Activated CD8-positive, alpha-beta T cell treated with anti-CD3 and anti-CD28 coated beads, Interleukin-2, amount 10 ng/mL, durations not matched to agents 7 days and 5 days (primary cell): ENCODE results near the gene FEN1. TPM values are rescaled to one million over a fixed set of nuclear protein-coding genes. Genes with fewer than 3 reads are reported as not detected.
A peak's percentile ranks its signal among the peaks of the same experiment; 100 is the strongest.

Experiments used
- ATAC-seq: fragments of 150-1000 bp; cut with Tn5 transposase; one replicate; pipeline ENCODE4 v1.10.0; 2021; ENCODE audit warnings: moderate library complexity
- CTCF ChIA-PET: fragments of 350-600 bp; sonication (Branson Sonifier 250); formaldehyde crosslinking; loops from one replicate; lab custom pipeline; 2021; ENCODE audit warnings: antibody characterized with exemption; lab: Charles Lee
- POLR2A ChIA-PET: fragments of 350-600 bp; sonication (Branson Sonifier 250); formaldehyde crosslinking; loops from one replicate; lab custom pipeline; 2021; ENCODE audit warnings: antibody characterized with exemption; lab: Charles Lee
- DNase-seq: peaks from one replicate; pipeline ENCODE4 v3.0.0-alpha.2; 2020
- H3K27ac Mint-ChIP-seq: one replicate; pipeline ENCODE4 v1.8.0; 2021; ENCODE audit warnings: mild to moderate bottlenecking, mixed read lengths
- H3K27me3 Mint-ChIP-seq: one replicate; pipeline ENCODE4 v1.8.0; 2021; ENCODE audit warnings: low read depth, mixed read lengths
- H3K36me3 Mint-ChIP-seq: one replicate; pipeline ENCODE4 v1.8.0; 2021; ENCODE audit warnings: low read depth, mixed read lengths
- H3K4me1 Mint-ChIP-seq: one replicate; pipeline ENCODE4 v1.8.0; 2021; ENCODE audit warnings: low read depth, mixed read lengths
- H3K4me3 Mint-ChIP-seq: one replicate; pipeline ENCODE4 v1.8.0; 2021; ENCODE audit warnings: mild to moderate bottlenecking, mixed read lengths
- H3K9me3 Mint-ChIP-seq: one replicate; pipeline ENCODE4 v1.8.0; 2022; ENCODE audit warnings: mixed read lengths; ENCODE audit not compliant: insufficient read depth
- total RNA-seq, 2 experiments: library from RNA; stranded (reverse); gene quantifications; one replicate each; pipeline ENCODE4 v1.2.3, GENCODE V29; 2021

The FEN1 gene
- total RNA-seq, 2 experiments from 2014 or later, result 146 TPM

- H3K27ac Mint-ChIP-seq, result peak overlapping the region; percentile 18
- H3K36me3 Mint-ChIP-seq, result no peaks in the 10 kb centered on the region
- POLR2A ChIA-PET, result no interaction called here
Observed at GRCh38 chr11:61771195-61771894, 21.4 kb upstream of the FEN1 start.

GRCh38 chr11:61771985-61772455, 20.7 kb upstream of the FEN1 start:
- POLR2A ChIA-PET, result interaction anchor here (1.0 to 1.2 kb wide), 2 partner anchors 20 to 42 kb away, joined by 3 to 5 read pairs; no protein-coding TSS in a partner anchor
- H3K36me3 Mint-ChIP-seq, result no peaks in the 10 kb centered on the region
- no peaks in the 10 kb centered on the region for H3K9me3 Mint-ChIP-seq
- no peak overlapping the region for H3K27ac Mint-ChIP-seq
- no peak overlapping the region for H3K4me3 Mint-ChIP-seq
- peaks cover 23% of the 10 kb centered on the region for H3K4me1 Mint-ChIP-seq
- CTCF ChIA-PET, result interaction anchor here (1.0 kb wide), 2 partner anchors 20 to 25 kb away, joined by 3 to 5 read pairs; partner anchors contain the start of gene TMEM258
- DNase-seq (no peak), ATAC-seq (no peak)
- H3K27me3 Mint-ChIP-seq, result peaks cover 3% of the 10 kb centered on the region

More at GRCh38 chr11:61771195-61771894, 21.4 kb upstream of the FEN1 start:
- Mint-ChIP-seq H3K27me3 (peaks cover 3% of the 10 kb centered on the region), H3K4me1 (peaks cover 17% of the 10 kb centered on the region), H3K4me3 (no peak overlapping the region), H3K9me3 (no peaks in the 10 kb centered on the region)
- CTCF ChIA-PET, result no interaction called here
- no peak for DNase-seq
- no peak for ATAC-seq

GRCh38 chr11:61773356-61773755, 19.4 kb upstream of the FEN1 start:
- no peaks in the 10 kb centered on the region for H3K36me3 Mint-ChIP-seq
- ChIA-PET POLR2A (interaction anchor here (1.0 kb wide), 1 partner anchor 18 kb away, joined by 3 read pairs; no protein-coding TSS in a partner anchor), CTCF (no interaction called here)
- H3K27ac Mint-ChIP-seq, result peak overlapping the region; percentile 74
- H3K4me1 Mint-ChIP-seq, result peaks cover 29% of the 10 kb centered on the region
- H3K4me3 Mint-ChIP-seq, result no peak overlapping the region
- no peaks in the 10 kb centered on the region for H3K9me3 Mint-ChIP-seq
- no peak for DNase-seq
- no peak for ATAC-seq
- peaks cover 9% of the 10 kb centered on the region for H3K27me3 Mint-ChIP-seq

- Mint-ChIP-seq H3K27ac (no peak overlapping the region), H3K9me3 (no peaks in the 10 kb centered on the region), H3K4me3 (no peak overlapping the region), H3K27me3 (peaks cover 9% of the 10 kb centered on the region), H3K4me1 (peaks cover 29% of the 10 kb centered on the region), H3K36me3 (no peaks in the 10 kb centered on the region)
- no peak for ATAC-seq
- ChIA-PET POLR2A (no interaction called here), CTCF (no interaction called here)
- no peak for DNase-seq
Observed at GRCh38 chr11:61773809-61774208, 18.9 kb upstream of the FEN1 start.

GRCh38 chr11:61774411-61774810, 18.3 kb upstream of the FEN1 start:
- ATAC-seq (no peak), DNase-seq (no peak)
- Mint-ChIP-seq H3K36me3 (no peaks in the 10 kb centered on the region), H3K4me1 (peaks cover 29% of the 10 kb centered on the region), H3K27ac (no peak overlapping the region), H3K27me3 (peaks cover 9% of the 10 kb centered on the region), H3K9me3 (no peaks in the 10 kb centered on the region), H3K4me3 (no peak overlapping the region)
- POLR2A ChIA-PET, result no interaction called here
- CTCF ChIA-PET, result interaction anchor here (2.0 kb wide), 1 partner anchor 25 kb away, joined by 9 read pairs; no protein-coding TSS in a partner anchor

- DNase-seq (no peak), ATAC-seq (no peak)
- peaks cover 9% of the 10 kb centered on the region for H3K27me3 Mint-ChIP-seq
- ChIA-PET CTCF (interaction anchor here (0.9 to 2.0 kb wide), 3 partner anchors 20 to 26 kb away, joined by 3 to 9 read pairs (median 5); no protein-coding TSS in a partner anchor), POLR2A (no interaction called here)
- no peaks in the 10 kb centered on the region for H3K36me3 Mint-ChIP-seq
- H3K4me3 Mint-ChIP-seq, result no peak overlapping the region
- H3K9me3 Mint-ChIP-seq, result no peaks in the 10 kb centered on the region
- peaks cover 29% of the 10 kb centered on the region for H3K4me1 Mint-ChIP-seq
- peak overlapping the region; percentile 55 for H3K27ac Mint-ChIP-seq
Observed at GRCh38 chr11:61775106-61775505, 17.6 kb upstream of the FEN1 start.

- ChIA-PET POLR2A (no interaction called here), CTCF (interaction anchor here (0.7 to 2.0 kb wide), 4 partner anchors 14 to 27 kb away, joined by 3 to 9 read pairs (median 4); no protein-coding TSS in a partner anchor)
- Mint-ChIP-seq H3K4me3 (no peak overlapping the region), H3K36me3 (no peaks in the 10 kb centered on the region), H3K27me3 (peaks cover 9% of the 10 kb centered on the region), H3K9me3 (no peaks in the 10 kb centered on the region), H3K4me1 (peaks cover 29% of the 10 kb centered on the region), H3K27ac (peak overlapping the region; percentile 55)
- no peak for DNase-seq
- ATAC-seq, result no peak
Observed at GRCh38 chr11:61775606-61776554, 16.8 kb upstream of the FEN1 start.

GRCh38 chr11:61776561-61777075, 16.1 kb upstream of the FEN1 start:
- Mint-ChIP-seq H3K4me1 (peaks cover 25% of the 10 kb centered on the region), H3K9me3 (no peaks in the 10 kb centered on the region), H3K27me3 (peaks cover 9% of the 10 kb centered on the region), H3K27ac (no peak overlapping the region), H3K36me3 (no peaks in the 10 kb centered on the region), H3K4me3 (peak overlapping the region; percentile 31)
- DNase-seq (peak; percentile 82), ATAC-seq (peak; percentile 70)
- ChIA-PET CTCF (interaction anchor here (0.9 to 2.0 kb wide), 3 partner anchors 12 to 28 kb away, joined by 3 to 9 read pairs (median 7); partner anchors contain the start of genes FEN1 and TMEM258), POLR2A (interaction anchor here (0.6 kb wide), 1 partner anchor 977 kb away, joined by 3 read pairs; the partner anchor contains the start of gene ZBTB3)

- H3K27ac Mint-ChIP-seq, result no peak overlapping the region
Observed at GRCh38 chr11:61777234-61778090, 15.2 kb upstream of the FEN1 start.

GRCh38 chr11:61778357-61778886, 14.3 kb upstream of the FEN1 start:
- no peak for DNase-seq
- ChIA-PET POLR2A (interaction anchor here (1.0 kb wide), 1 partner anchor 13 kb away, joined by 3 read pairs; no protein-coding TSS in a partner anchor), CTCF (interaction anchor here (1.3 to 2.0 kb wide), 2 partner anchors 13 to 31 kb away, joined by 4 to 7 read pairs; partner anchors contain the start of genes FEN1 and TMEM258)
- no peak for ATAC-seq
- Mint-ChIP-seq H3K27ac (no peak overlapping the region), H3K4me1 (peaks cover 15% of the 10 kb centered on the region), H3K36me3 (no peaks in the 10 kb centered on the region), H3K4me3 (no peak overlapping the region), H3K9me3 (no peaks in the 10 kb centered on the region), H3K27me3 (peaks cover 9% of the 10 kb centered on the region)

More at GRCh38 chr11:61777234-61778090, 15.2 kb upstream of the FEN1 start:
- Mint-ChIP-seq H3K36me3 (no peaks in the 10 kb centered on the region), H3K9me3 (no peaks in the 10 kb centered on the region), H3K4me1 (peaks cover 24% of the 10 kb centered on the region), H3K27me3 (peaks cover 9% of the 10 kb centered on the region), H3K4me3 (peak overlapping the region; percentile 22)
- POLR2A ChIA-PET, result interaction anchor here (0.6 to 1.0 kb wide), 2 partner anchors 14 to 977 kb away, joined by 3 read pairs; partner anchors contain the start of gene ZBTB3
- CTCF ChIA-PET, result interaction anchor here (0.9 to 2.0 kb wide), 2 partner anchors 11 to 14 kb away, joined by 3 to 7 read pairs; partner anchors contain the start of genes FEN1 and TMEM258
- peak; percentile 68 for DNase-seq
- peak; percentile 68 for ATAC-seq
